GM21576 (cell line): Measurements from ENCODE around the gene ADAM30.

ENCODE experiments used
- ATAC-seq: cut with Tn5 transposase; IDR thresholded peaks from one replicate; pipeline ENCODE4 v1.9.1; 2021; ENCODE audit warnings: mild to moderate bottlenecking, moderate library complexity; ENCODE audit not compliant: unreplicated experiment

ADAM30 gene

GRCh38 chr1:119909890-119910596, 13.7 kb upstream of the ADAM30 start:
- ATAC-seq, result no peak

DNA sequence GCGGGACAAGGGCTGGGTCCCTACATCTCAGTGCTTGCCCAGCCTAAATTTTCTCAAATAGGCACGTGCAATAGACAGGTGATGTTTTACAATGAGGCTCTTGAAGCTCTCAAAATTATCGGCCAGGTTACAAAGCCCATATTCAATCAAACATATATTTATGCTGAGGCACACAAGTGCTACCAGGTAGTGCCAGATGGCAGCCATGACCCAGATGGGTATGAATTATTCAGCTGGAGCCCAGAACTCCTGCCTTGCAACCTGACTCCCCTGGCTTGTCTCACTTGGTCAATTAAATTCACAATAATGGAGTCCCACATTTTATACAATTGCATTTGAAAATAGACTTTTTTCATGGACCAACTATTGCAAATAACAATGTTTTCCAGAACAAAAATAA, 12.3 kb upstream of the ADAM30 start:
- ATAC-seq, result no peak

DNA sequence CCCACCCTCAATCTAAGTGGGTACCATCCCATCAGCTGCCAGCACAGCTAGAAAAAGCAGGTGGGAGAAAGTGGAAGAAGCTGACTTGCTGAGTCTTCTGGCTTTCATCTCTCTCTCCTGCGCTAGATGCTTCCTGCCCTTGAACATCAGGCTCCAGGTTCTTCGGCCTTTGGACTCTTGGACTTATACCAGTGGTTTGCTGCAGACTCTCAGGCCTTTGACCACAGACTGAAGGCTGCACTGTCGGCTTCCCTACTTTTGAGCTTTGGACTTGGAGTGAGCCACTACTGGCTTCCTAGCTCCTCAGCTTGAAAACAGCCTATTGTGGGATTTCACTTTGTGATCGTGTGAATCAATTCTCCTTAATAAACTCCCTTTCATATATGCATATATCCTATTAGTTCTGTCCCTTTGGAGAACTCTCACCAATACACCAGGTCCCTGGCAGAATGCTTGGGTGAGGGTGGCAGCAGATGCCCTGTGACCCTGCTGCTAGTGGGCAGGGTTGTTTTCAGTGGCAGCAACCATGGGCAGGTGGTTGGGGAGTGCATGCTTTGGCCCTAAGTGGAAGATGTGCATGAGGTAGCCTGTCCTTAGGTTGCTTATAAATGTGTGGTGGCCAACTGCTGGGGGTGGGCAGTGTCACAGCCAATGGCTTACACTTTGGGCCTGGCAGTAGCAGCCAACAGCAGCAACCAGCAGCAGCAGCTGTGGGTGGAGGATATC, 10.8 kb upstream of the ADAM30 start:
- no peak for ATAC-seq

DNA sequence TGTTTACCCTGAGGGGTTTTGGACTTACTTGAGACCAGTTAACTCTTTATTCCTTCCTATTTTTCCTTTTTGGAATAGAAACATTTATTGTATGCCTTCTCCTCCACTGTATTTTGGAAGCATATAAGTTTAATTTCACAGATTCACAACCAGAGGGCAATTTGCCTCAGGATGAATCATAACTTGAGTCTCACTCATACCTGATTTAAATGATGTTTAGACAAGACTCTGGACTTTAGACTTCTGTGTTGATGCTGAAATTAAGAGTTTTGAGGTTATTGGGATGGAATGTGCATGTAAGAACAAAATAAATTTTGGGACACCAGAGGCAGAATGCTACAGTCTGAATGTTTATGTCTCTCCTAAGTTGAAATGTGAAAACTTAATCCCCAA, 7.1 kb upstream of the ADAM30 start:
- ATAC-seq, result no peak

DNA sequence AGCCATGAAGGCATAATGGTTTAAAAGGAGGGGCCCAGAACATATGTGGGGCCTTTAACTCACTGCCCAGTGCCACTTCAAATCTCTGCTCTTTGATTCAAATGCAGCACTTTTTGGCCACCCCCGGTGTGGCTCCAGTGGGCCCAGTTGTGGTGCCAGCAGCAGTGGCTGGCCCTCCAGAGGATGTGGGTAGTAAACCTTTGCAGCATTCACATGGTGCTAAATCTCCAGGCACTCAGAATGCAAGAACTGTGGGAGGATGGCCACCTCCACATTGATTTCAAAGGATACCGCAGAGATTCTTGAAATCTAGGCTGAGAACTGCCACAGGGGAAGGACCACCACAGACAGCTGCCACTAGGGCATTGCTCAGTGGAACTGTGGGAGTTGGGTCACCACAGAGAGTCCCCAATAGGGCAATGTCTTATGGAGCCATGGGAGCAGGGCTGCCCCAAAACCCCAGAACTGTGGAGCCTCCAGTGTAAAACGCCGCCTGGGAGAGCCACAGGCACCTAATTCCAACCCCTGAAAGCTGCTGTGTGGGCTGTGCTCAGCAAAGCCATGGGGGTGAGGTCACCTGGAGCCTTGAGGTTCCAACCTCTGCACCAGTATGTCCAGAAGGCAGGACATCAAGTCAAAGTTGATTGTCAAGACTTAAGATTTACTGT, 6.6 kb upstream of the ADAM30 start:
- no peak for ATAC-seq

GRCh38 chr1:119898981-119899720, 2.8 kb upstream of the ADAM30 start:
- no peak for ATAC-seq

- no peak for ATAC-seq
Observed at GRCh38 chr1:119898530-119898929, 2.2 kb upstream of the ADAM30 start.

- no peak for ATAC-seq
Observed at GRCh38 chr1:119895102-119895501, 1.2 kb downstream of the ADAM30 start.

DNA sequence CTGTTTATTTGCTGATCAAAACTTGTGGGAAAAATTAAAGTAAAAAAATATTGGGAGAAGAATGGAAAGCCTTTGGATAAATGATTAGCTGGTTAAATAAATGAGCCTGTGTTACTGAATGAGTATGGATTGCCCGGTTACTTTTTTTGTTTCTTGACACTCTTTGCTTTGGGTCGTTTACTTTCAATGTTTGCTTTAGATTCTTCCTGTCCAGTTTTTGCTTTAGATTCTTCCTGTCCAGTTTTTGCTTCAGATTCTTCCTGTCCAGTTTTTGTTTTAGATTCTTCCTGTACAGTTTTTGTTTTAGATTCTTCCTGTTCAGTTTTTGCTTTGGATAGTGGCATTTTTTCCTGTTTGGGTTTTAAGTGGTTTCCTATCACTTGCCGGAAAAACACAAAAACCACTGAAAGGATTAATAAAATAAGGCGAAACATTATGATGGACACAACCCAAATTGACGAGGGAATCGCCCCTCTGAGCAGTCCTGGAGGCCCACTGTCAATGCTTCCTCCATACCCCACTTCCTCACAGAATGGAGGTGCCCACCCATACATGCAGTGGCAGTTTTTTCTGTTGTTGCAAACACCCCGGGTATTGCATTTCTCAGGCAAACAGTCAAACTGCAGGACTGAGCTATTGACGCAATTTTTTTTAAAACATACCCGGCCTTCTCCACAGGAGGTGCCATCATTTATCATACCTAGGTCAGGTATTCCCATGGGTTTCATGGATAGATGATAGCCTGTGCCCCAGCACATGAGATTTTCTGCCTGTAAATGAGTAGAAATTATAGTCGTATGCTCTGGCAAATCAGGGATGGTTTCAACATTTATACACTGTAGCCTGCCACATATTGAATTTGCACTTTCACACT, 2.3 kb downstream of the ADAM30 start:
- ATAC-seq, result no peak

GRCh38 chr1:119893238-119893791, 3.0 kb downstream of the ADAM30 start:
- ATAC-seq, result no peak

DNA sequence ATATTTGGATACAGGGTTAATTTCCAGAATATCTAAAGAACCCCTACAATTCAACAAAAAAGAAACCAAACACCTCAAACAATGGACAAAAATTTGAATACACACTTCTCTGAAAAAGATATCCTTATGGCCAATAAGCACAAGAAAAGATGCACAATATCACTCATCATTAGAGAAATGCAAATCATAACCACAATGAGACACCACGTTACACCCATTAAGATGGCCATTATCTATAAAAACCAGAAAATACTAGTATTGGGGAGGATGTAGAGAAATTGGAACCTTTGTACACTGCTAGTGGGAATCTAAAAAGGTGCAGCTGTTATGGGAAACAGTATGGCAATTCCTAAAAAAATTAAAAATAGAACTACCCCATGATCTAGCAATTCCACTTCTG, 4.9 kb downstream of the ADAM30 start:
- ATAC-seq, result no peak

- ATAC-seq, result no peak
Observed at GRCh38 chr1:119888476-119888875, 7.8 kb downstream of the ADAM30 start.

GRCh38 chr1:119887427-119887826, 8.9 kb downstream of the ADAM30 start:
- ATAC-seq, result no peak

- ATAC-seq, result no peak
Observed at GRCh38 chr1:119885903-119886783, 10.2 kb downstream of the ADAM30 start.

DNA sequence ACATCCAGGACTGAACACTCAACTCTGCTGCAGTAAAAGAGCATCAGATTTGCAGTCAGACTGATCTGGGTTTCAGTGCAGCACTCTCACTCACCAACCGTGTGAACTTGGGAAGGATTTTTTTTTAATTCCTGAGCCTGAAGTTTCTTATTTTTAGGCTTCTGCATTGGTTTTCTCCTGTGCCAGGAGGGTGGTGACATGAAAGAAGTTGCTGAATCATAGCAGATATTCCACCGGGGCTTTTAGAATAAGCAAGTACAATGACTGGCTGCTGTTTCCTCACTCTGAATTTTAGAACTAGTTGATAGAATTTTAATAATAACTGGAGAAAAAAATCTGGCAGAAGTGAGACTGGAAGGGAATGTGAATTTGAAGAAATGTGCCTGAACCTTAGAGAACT, 11.6 kb downstream of the ADAM30 start:
- no peak for ATAC-seq

GRCh38 chr1:119883826-119884225, 12.5 kb downstream of the ADAM30 start:
- no peak for ATAC-seq

DNA sequence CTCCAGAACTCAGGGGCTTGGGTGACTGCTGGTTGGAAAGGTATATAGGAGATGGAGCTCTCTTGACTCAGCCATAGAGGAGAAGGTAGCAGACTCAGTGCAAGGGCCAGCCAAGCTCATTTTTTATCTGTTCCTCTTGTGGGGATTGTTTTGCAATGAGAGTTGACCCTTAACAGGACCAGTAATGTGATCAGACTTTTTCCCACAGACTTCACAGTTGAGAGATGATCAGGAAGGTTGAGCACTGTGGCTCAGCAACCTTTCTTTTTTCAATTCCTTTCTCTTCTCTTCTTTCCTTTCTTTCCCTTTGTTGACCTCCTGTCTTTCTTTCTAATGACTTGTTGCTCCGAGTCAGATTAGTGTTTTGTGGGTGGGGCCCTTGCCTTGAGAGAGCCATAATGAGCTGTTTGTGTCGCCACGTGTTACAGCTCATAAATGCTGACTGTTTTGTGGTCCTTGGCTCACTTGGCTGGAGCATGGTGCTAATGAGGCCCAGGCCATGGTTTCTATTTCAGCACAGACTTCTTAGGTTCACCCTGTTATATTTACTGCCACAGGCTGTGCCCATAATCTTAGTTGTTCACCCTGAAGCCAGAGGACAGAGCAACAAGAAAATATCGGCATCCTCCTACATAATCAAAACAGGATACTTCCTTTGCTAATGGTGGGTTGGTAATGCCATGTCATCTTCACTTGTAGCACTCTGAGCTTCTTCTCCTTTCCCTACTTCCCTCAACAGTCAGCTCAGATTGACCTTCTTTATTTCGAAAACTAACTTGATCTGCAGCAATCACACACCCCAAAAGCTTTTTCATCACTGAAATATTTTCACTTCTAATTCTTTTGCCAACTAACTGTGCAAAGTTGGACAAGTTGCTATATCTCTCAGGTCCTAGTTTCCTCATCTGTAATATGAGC, 13.9 kb downstream of the ADAM30 start:
- no peak for ATAC-seq
